Measurements from ENCODE around the gene RGMB. TPM values are rescaled to one million over a fixed set of nuclear protein-coding genes. Genes with fewer than 3 reads are reported as not detected.

RGMB gene
- total RNA-seq, 2 donors from 2014 or later: 15.4 to 15.6 TPM

- ATAC-seq (no peak), DNase-seq (no peak)
- intact Hi-C loops (cut with DNase I): no loop called here
Measured at GRCh38 chr5:98798371-98798770, 24.9 kb downstream of the RGMB start.

- ATAC-seq (no peak), DNase-seq (no peak)
- intact Hi-C loops (cut with DNase I): no loop called here
Measured at GRCh38 chr5:98798847-98799246, 25.4 kb downstream of the RGMB start.

- intact Hi-C loops (cut with DNase I): no loop called here
- ATAC-seq (no peak), DNase-seq (no peak)
Measured at GRCh38 chr5:98804066-98804465, 30.6 kb downstream of the RGMB start.

GRCh38 chr5:98805070-98805469 is 31.6 kb downstream of the RGMB start:
- ATAC-seq (no peak), DNase-seq (no peak)
- intact Hi-C loops (cut with DNase I): no loop called here

GRCh38 chr5:98807806-98808205 is 34.3 kb downstream of the RGMB start:
- DNase-seq: no peak
- intact Hi-C loops (cut with DNase I): no loop called here
- no peak for ATAC-seq

- DNase-seq: no peak
Measured at GRCh38 chr5:98810206-98810605, 36.7 kb downstream of the RGMB start.

GRCh38 chr5:98813755-98814154 is 40.3 kb downstream of the RGMB start:
- ATAC-seq (no peak), DNase-seq (no peak)
- intact Hi-C loops (cut with DNase I): no loop called here

More at GRCh38 chr5:98810206-98810605, 36.7 kb downstream of the RGMB start:
- no peak for ATAC-seq
- intact Hi-C loops (cut with DNase I): no loop called here

- intact Hi-C loops (cut with DNase I): no loop called here
- DNase-seq (peak; percentile 41), ATAC-seq (no peak)
Measured at GRCh38 chr5:98816582-98817222, 43.2 kb downstream of the RGMB start.

GRCh38 chr5:98825582-98826375 is 52.3 kb downstream of the RGMB start:
- ATAC-seq (no peak), DNase-seq (no peak)
- intact Hi-C loops (cut with DNase I): loop anchor here in 1 of 2 donors (5.0 kb wide), 1 partner anchor 1593 kb away; no protein-coding TSS in a partner anchor

GRCh38 chr5:98827161-98827560 is 53.7 kb downstream of the RGMB start:
- intact Hi-C loops (cut with DNase I): loop anchor here in 1 of 2 donors (5.0 kb wide), 1 partner anchor 1595 kb away; no protein-coding TSS in a partner anchor
- no peak for ATAC-seq
- DNase-seq: no peak

- intact Hi-C loops (cut with DNase I): loop anchor here in 1 of 2 donors (5.0 kb wide), 1 partner anchor 1595 kb away; no protein-coding TSS in a partner anchor
- DNase-seq: no peak
- ATAC-seq: no peak
Measured at GRCh38 chr5:98827588-98828284, 54.3 kb downstream of the RGMB start.

- ATAC-seq (no peak), DNase-seq (no peak)
- intact Hi-C loops (cut with DNase I): no loop called here
Measured at GRCh38 chr5:98836175-98836574, 62.7 kb downstream of the RGMB start.

- DNase-seq (no peak), ATAC-seq (peak; percentile 33 to 44)
- intact Hi-C loops (cut with DNase I): no loop called here
Measured at GRCh38 chr5:98839469-98840383, 66.3 kb downstream of the RGMB start.

- no peak for DNase-seq
- ATAC-seq: no peak
- intact Hi-C loops (cut with DNase I): no loop called here
Measured at GRCh38 chr5:98840946-98841345, 67.5 kb downstream of the RGMB start.

- intact Hi-C loops (cut with DNase I): no loop called here
- no peak for DNase-seq
- no peak for ATAC-seq
Measured at GRCh38 chr5:98843481-98843880, 70.0 kb downstream of the RGMB start.

GRCh38 chr5:98844865-98845264 is 71.4 kb downstream of the RGMB start:
- ATAC-seq (no peak), DNase-seq (no peak)
- intact Hi-C loops (cut with DNase I): no loop called here

- intact Hi-C loops (cut with DNase I): no loop called here
- ATAC-seq (no peak), DNase-seq (no peak)
Measured at GRCh38 chr5:98845878-98846277, 72.4 kb downstream of the RGMB start.

Measured in left cardiac atrium (tissue), 4 donors.